ENCODE results near the gene FNIP1. TPM values are rescaled to one million over a fixed set of nuclear protein-coding genes. Genes with fewer than 3 reads are reported as not detected.
A peak's percentile ranks its signal among the peaks of the same experiment; 100 is the strongest.

The FNIP1 gene
- total and polyA plus RNA-seq, 10 donors, result 3.6 to 53.4 (median 38.7) TPM

DNA sequence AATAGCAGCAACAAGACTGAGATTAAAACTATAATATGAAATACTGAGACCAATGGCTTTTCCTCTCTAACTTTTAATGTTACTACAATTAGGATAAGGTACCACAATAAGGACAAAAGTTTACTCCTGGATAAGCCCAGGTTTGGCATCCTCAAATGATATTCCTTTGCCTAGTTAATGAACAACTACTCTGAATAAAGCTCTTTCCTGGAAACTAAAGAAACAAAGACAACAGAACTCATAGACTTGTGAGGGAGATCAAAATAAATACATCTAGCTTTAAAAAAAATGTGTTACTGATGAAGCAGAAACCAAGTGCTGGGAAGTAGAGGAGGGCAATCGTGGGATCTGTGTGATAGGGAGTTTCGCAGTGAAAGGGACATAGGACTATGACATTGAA, 142.5 kb downstream of the FNIP1 start:
- no peaks in the 10 kb centered on the region for H3K27me3 ChIP-seq (replicated peaks in 1 of 7)
- TF ChIP-seq, protein P1, sequence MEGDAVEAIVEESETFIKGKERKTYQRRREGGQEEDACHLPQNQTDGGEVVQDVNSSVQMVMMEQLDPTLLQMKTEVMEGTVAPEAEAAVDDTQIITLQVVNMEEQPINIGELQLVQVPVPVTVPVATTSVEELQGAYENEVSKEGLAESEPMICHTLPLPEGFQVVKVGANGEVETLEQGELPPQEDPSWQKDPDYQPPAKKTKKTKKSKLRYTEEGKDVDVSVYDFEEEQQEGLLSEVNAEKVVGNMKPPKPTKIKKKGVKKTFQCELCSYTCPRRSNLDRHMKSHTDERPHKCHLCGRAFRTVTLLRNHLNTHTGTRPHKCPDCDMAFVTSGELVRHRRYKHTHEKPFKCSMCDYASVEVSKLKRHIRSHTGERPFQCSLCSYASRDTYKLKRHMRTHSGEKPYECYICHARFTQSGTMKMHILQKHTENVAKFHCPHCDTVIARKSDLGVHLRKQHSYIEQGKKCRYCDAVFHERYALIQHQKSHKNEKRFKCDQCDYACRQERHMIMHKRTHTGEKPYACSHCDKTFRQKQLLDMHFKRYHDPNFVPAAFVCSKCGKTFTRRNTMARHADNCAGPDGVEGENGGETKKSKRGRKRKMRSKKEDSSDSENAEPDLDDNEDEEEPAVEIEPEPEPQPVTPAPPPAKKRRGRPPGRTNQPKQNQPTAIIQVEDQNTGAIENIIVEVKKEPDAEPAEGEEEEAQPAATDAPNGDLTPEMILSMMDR (IDR thresholded peaks at IDR 0.05 in 8 of 11, conservative IDR thresholded peaks at IDR 0.05 in 3 of 11), result no peak
- TF ChIP-seq POLR2AphosphoS5 (IDR thresholded peaks at IDR 0.05) (no peak), POLR2A (IDR thresholded peaks at IDR 0.05) (no peak)
- no peak for DNase-seq
- no peaks in the 10 kb centered on the region for H3K4me1 ChIP-seq
- peaks cover 0 to 4% (median 0%) of the 10 kb centered on the region in 8 donors for H3K9me3 ChIP-seq
- intact Hi-C loops (cut with DNase I; ENCODE audit: low total_unique reads), result no loop called here
- H3K36me3 ChIP-seq, result peaks cover 0 to 83% (median 31%) of the 10 kb centered on the region in 6 donors
- peak overlapping the region in 3 of 8 donors; percentile 49 to 86 (median 77) for H3K27ac ChIP-seq
- peak overlapping the region in 1 of 8 donors; percentile 41 for H3K4me3 ChIP-seq
- WGBS, 5 donors, result 94 to 99% (median 96%) methylated on average over 2 of the region's 2 CpGs

DNA sequence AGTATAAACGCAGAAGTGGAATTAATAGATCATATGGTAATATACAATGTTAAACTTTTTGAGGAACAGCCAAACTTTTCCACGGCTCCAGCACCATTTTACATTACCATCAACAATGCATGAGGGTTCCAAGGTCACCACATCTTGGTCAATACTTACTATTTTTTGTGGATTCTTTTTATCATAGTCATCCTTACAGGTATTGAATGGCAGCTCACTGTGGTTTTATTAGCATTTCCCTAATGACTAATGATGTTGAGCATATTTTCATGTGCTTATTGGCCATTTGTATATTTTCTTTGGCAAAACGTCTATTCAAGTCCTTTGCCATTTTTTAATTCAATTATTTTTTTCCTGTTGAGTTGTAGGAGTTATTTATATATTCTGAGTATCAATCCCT, 147.7 kb downstream of the FNIP1 start:
- Histone ChIP-seq H3K4me3 (no peak overlapping the region), H3K36me3 (peaks cover 0 to 96% (median 32%) of the 10 kb centered on the region in 6 donors), H3K4me1 (peaks cover 0 to 29% (median 1%) of the 10 kb centered on the region in 6 donors), H3K27ac (no peak overlapping the region), H3K9me3 (no peaks in the 10 kb centered on the region), H3K27me3 (replicated peaks in 1 of 7) (no peaks in the 10 kb centered on the region)
- TF ChIP-seq POLR2A (IDR thresholded peaks at IDR 0.05) (no peak), POLR2AphosphoS5 (IDR thresholded peaks at IDR 0.05) (no peak)
- TF ChIP-seq, protein P1 (IDR thresholded peaks at IDR 0.05 in 8 of 11, conservative IDR thresholded peaks at IDR 0.05 in 3 of 11), result no peak
- intact Hi-C loops (cut with DNase I; ENCODE audit: low total_unique reads), result no loop called here
- no peak for DNase-seq
- WGBS, 5 donors, result 92 to 98% (median 94%) methylated on average over 3 of the region's 3 CpGs

- Histone ChIP-seq H3K4me3 (peak overlapping the region in 2 of 8 donors; percentile 9 to 43), H3K36me3 (peaks cover 0 to 94% (median 25%) of the 10 kb centered on the region in 6 donors), H3K27me3 (replicated peaks in 1 of 7) (no peaks in the 10 kb centered on the region), H3K27ac (peak overlapping the region in 5 of 8 donors; percentile 11 to 67 (median 54)), H3K4me1 (peaks cover 0 to 29% (median 1%) of the 10 kb centered on the region in 6 donors), H3K9me3 (no peaks in the 10 kb centered on the region)
- intact Hi-C loops (cut with DNase I; ENCODE audit: low total_unique reads), result no loop called here
- WGBS, 5 donors, result 47 to 79% (median 69%) methylated on average over 10 of the region's 10 CpGs
- TF ChIP-seq, protein P1 (IDR thresholded peaks at IDR 0.05 in 8 of 11, conservative IDR thresholded peaks at IDR 0.05 in 3 of 11), result no peak
- TF ChIP-seq POLR2AphosphoS5 (IDR thresholded peaks at IDR 0.05), result no peak
- TF ChIP-seq POLR2A (IDR thresholded peaks at IDR 0.05), result no peak
- no peak for DNase-seq
Measured at GRCh38 chr5:131647048-131647769, 149.6 kb downstream of the FNIP1 start.

DNA sequence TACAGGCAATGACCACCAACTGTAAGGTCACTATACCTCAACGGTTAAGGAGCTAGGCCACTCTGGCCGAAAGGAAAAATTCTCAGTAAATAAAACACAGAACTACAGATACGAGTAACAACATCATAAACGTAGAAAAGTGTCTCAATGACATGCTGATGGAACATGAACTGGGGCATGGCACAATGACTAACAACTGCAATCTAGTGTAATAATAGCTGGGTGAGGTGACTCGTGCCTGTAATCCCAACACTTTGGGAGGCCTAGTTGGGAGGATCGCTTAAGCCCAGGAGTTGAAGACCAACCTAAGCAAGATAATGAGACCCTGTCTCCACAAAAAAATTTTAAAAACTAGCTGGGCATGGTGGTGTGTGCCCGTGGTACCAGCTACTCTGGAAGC, 152.0 kb downstream of the FNIP1 start:
- intact Hi-C loops (cut with DNase I; ENCODE audit: low total_unique reads), result no loop called here
- H3K27me3 ChIP-seq (replicated peaks in 1 of 7), result no peaks in the 10 kb centered on the region
- peaks cover 0 to 44% (median 1%) of the 10 kb centered on the region in 6 donors for H3K4me1 ChIP-seq
- no peak overlapping the region for H3K4me3 ChIP-seq
- DNase-seq, result no peak
- TF ChIP-seq POLR2A (IDR thresholded peaks at IDR 0.05), result no peak
- TF ChIP-seq, protein P1 (IDR thresholded peaks at IDR 0.05 in 8 of 11, conservative IDR thresholded peaks at IDR 0.05 in 3 of 11), result no peak
- TF ChIP-seq POLR2AphosphoS5 (IDR thresholded peaks at IDR 0.05), result no peak
- 91 to 99% (median 93%) methylated on average over 7 of the region's 7 CpGs for WGBS, 5 donors
- H3K9me3 ChIP-seq, result no peaks in the 10 kb centered on the region
- H3K27ac ChIP-seq, result no peak overlapping the region
- peaks cover 0 to 70% (median 7%) of the 10 kb centered on the region in 6 donors for H3K36me3 ChIP-seq

Data from spleen (tissue), 11 donors.